H9 (cell line): ENCODE results near the gene LRCH1. TPM values are rescaled to one million over a fixed set of nuclear protein-coding genes. Genes with fewer than 3 reads are reported as not detected.

Experiments used
- DNase-seq: peaks from one replicate; pipeline ENCODE4 v3.0.0-alpha.2; 2017
- H2AFZ ChIP-seq: one replicate; pipeline ENCODE4 v1.6.1; 2013; ENCODE audit warnings: mild to moderate bottlenecking, low read length, control low read depth, moderate library complexity
- H2AK5ac ChIP-seq: 2 replicates; pipeline ENCODE4 v1.6.1; 2013; ENCODE audit warnings: low read length, control low read depth, mixed read lengths; ENCODE audit not compliant: insufficient read length
- H2BK120ac ChIP-seq: one replicate; pipeline ENCODE4 v1.6.1; 2013; ENCODE audit warnings: low read depth, mild to moderate bottlenecking, low read length, control low read depth, inconsistent platforms; ENCODE audit not compliant: poor library complexity, severe bottlenecking
- H2BK12ac ChIP-seq: 2 replicates; pipeline ENCODE4 v1.6.1; 2013; ENCODE audit warnings: low read length, control low read depth, mixed read lengths, low read depth; ENCODE audit not compliant: insufficient read length
- H2BK15ac ChIP-seq: 2 replicates; pipeline ENCODE4 v1.6.1; 2013; ENCODE audit warnings: low read depth, low read length, control low read depth
- H2BK20ac ChIP-seq: one replicate; pipeline ENCODE4 v1.6.1; 2013; ENCODE audit warnings: low read depth, mild to moderate bottlenecking, low read length, control low read depth, inconsistent platforms; ENCODE audit not compliant: poor library complexity, severe bottlenecking
- H2BK5ac ChIP-seq: 2 replicates; pipeline ENCODE4 v1.6.1; 2013; ENCODE audit warnings: low read length, control low read depth, mixed read lengths; ENCODE audit not compliant: insufficient read length
- H3K14ac ChIP-seq: 2 replicates; pipeline ENCODE4 v1.6.1; 2013; ENCODE audit warnings: low read length, control low read depth; ENCODE audit not compliant: insufficient read depth
- H3K18ac ChIP-seq: 2 replicates; pipeline ENCODE4 v1.6.1; 2013; ENCODE audit warnings: low read depth, mild to moderate bottlenecking, mixed read lengths, low read length, control low read depth; ENCODE audit not compliant: insufficient read length
- H3K23ac ChIP-seq: 2 replicates; pipeline ENCODE4 v1.6.1; 2013; ENCODE audit warnings: low read length, control low read depth, mixed read lengths, low read depth; ENCODE audit not compliant: insufficient read length
- H3K23me2 ChIP-seq: 2 replicates; pipeline ENCODE4 v1.6.1; 2013; ENCODE audit warnings: low read depth, mild to moderate bottlenecking, mixed read lengths, low read length, control low read depth; ENCODE audit not compliant: insufficient read length, poor library complexity, severe bottlenecking
- H3K27ac ChIP-seq: 2 replicates; pipeline ENCODE4 v1.5.1; 2013; ENCODE audit warnings: low read length, control low read depth, mixed read lengths, low read depth; ENCODE audit not compliant: insufficient read length
- H3K27me3 ChIP-seq: 2 replicates; pipeline ENCODE4 v1.6.1; 2013; ENCODE audit warnings: low read length, control low read depth, inconsistent platforms; ENCODE audit not compliant: insufficient read depth
- H3K4ac ChIP-seq: 2 replicates; pipeline ENCODE4 v1.6.1; 2013; ENCODE audit warnings: low read depth, mild to moderate bottlenecking, control low read depth, inconsistent platforms, low read length, moderate library complexity
- H3K4me1 ChIP-seq: 2 replicates; pipeline ENCODE4 v1.6.1; 2013; ENCODE audit warnings: low read length, control low read depth, inconsistent platforms; ENCODE audit not compliant: insufficient read depth
- H3K4me2 ChIP-seq: 2 replicates; pipeline ENCODE4 v1.6.1; 2013; ENCODE audit warnings: low read length, control low read depth, mixed read lengths; ENCODE audit not compliant: insufficient read length, insufficient read depth
- H3K56ac ChIP-seq: 2 replicates; pipeline ENCODE4 v1.6.1; 2013; ENCODE audit warnings: low read depth, mild to moderate bottlenecking, mixed read lengths, low read length, control low read depth; ENCODE audit not compliant: insufficient read length
- H3K79me1 ChIP-seq: 2 replicates; pipeline ENCODE4 v1.6.1; 2013; ENCODE audit warnings: low read depth, mild to moderate bottlenecking, moderate library complexity, low read length, control low read depth, inconsistent platforms; ENCODE audit not compliant: insufficient read depth, poor library complexity, severe bottlenecking
- H3K79me2 ChIP-seq: 2 replicates; pipeline ENCODE4 v1.6.1; 2013; ENCODE audit warnings: low read length, control low read depth, inconsistent platforms; ENCODE audit not compliant: insufficient read depth
- H3K9ac ChIP-seq: 2 replicates; pipeline ENCODE4 v1.6.1; 2013; ENCODE audit warnings: low read length, control low read depth, mixed read lengths; ENCODE audit not compliant: insufficient read length; ENCODE audit errors: extremely low read depth
- H3K9me3 ChIP-seq: one replicate; pipeline ENCODE4 v1.6.1; 2013; ENCODE audit warnings: low read depth, low read length, inconsistent platforms; ENCODE audit not compliant: control insufficient read depth
- H3T11ph ChIP-seq: one replicate; pipeline ENCODE4 v1.6.1; 2013; ENCODE audit warnings: mild to moderate bottlenecking, low read length, control low read depth, inconsistent platforms
- H4K20me1 ChIP-seq: one replicate; pipeline ENCODE4 v1.6.1; 2013; ENCODE audit not compliant: control insufficient read depth, insufficient read length, insufficient read depth
- H4K5ac ChIP-seq: 2 replicates; pipeline ENCODE4 v1.6.1; 2013; ENCODE audit warnings: low read depth, mild to moderate bottlenecking, mixed read lengths, low read length, control low read depth; ENCODE audit not compliant: insufficient read length
- H4K8ac ChIP-seq: replicated peaks from 2 replicates; pipeline ENCODE4 v1.6.1; 2013; ENCODE audit warnings: low read length, control low read depth, mixed read lengths, low read depth; ENCODE audit not compliant: insufficient read length
- H4K91ac ChIP-seq: 2 replicates; pipeline ENCODE4 v1.6.1; 2013; ENCODE audit warnings: low read depth, mild to moderate bottlenecking, moderate library complexity, mixed read lengths, low read length, control low read depth; ENCODE audit not compliant: insufficient read length
- H3K27ac Mint-ChIP-seq, 3 experiments: 2 replicates in 2 of 3; 3 replicates in 1 of 3; pipeline ENCODE4 v1.8.0; 2020 to 2021; ENCODE audit warnings: mixed read lengths in 3 of 3, mild to moderate bottlenecking in 1 of 3, moderate library complexity in 1 of 3
- H3K27me3 Mint-ChIP-seq: 2 replicates; pipeline ENCODE4 v1.8.0; 2021; ENCODE audit warnings: low read depth, mild to moderate bottlenecking, moderate library complexity, mixed read lengths
- H3K36me3 Mint-ChIP-seq, 3 experiments: 2 replicates in 2 of 3; 3 replicates in 1 of 3; pipeline ENCODE4 v1.8.0; 2020 to 2021; ENCODE audit warnings: low read depth in 3 of 3, mixed read lengths in 3 of 3; ENCODE audit not compliant: insufficient read depth in 1 of 3
- H3K4me1 Mint-ChIP-seq, 2 experiments: 2 replicates each; pipeline ENCODE4 v1.8.0; 2020; ENCODE audit warnings: mixed read lengths in 2 of 2
- H3K4me3 Mint-ChIP-seq, 2 experiments: 2 replicates in 1 of 2; 3 replicates in 1 of 2; pipeline ENCODE4 v1.8.0; 2020 to 2021; ENCODE audit warnings: mild to moderate bottlenecking in 2 of 2, mixed read lengths in 2 of 2, moderate library complexity in 1 of 2
- H3K9me3 Mint-ChIP-seq, 2 experiments: 2 replicates in 1 of 2; 3 replicates in 1 of 2; pipeline ENCODE4 v1.8.0; 2020; ENCODE audit warnings: mild to moderate bottlenecking in 2 of 2, mixed read lengths in 2 of 2, moderate library complexity in 1 of 2
- CTCF ChIP-seq: fragments of 200-600 bp; sonication (generic); conservative IDR thresholded peaks from 3 replicates; pipeline ENCODE4 v1.8.0; 2021; ENCODE audit warnings: antibody characterized with exemption, mild to moderate bottlenecking
- WGBS: extraction: QIAGEN DNeasy Blood & Tissue Kit; methylation state at CpG from one replicate; pipeline ENCODE4 v1.1.7; 2013; ENCODE audit warnings: missing lambda C conversion rate, low lambda C conversion rate, mixed read lengths; ENCODE audit not compliant: insufficient read length; ENCODE audit errors: extremely low coverage; 5-methylcytosine and 5-hydroxymethylcytosine counted together
- total RNA-seq: library from RNA; stranded (reverse); gene quantifications from 2 replicates; pipeline ENCODE4 v1.2.1, GENCODE V29; 2021

LRCH1 gene
- total RNA-seq, 1 experiment from 2014 or later, result 8.0 TPM

DNA sequence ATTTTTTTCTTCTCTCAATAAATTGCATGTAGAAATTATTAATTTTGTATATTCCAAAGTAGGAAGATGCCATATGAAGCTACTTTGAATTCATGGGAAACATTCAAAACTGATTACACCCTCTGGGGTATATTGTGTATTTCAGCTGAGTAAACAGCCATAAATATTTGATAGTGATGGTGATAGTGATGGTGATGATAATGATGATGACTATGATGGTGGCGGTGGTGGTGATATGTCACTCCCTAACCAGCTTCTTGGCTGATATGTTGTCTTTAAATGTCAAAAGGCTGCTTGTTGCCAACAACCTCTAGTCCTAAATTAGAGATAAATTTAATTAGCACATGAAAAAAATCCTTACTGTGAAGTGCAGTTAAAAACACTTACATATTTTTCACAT, 102.0 kb downstream of the LRCH1 start:
- no peak overlapping the region for H4K5ac ChIP-seq
- no peak overlapping the region for H2BK120ac ChIP-seq
- no peaks in the 10 kb centered on the region for H3K27me3 Mint-ChIP-seq
- H3K23me2 ChIP-seq, result no peaks in the 10 kb centered on the region
- no peak overlapping the region for H4K8ac ChIP-seq
- no peaks in the 10 kb centered on the region for H3K79me1 ChIP-seq
- H3K36me3 Mint-ChIP-seq, result peaks cover 0 to 3% (median 0%) of the 10 kb centered on the region in 3 experiments; a peak in 2 of 7 replicates
- no peaks in the 10 kb centered on the region for H3K27me3 ChIP-seq
- H2BK5ac ChIP-seq, result no peak overlapping the region
- no peaks in the 10 kb centered on the region; the same call in 1 of the 2 replicates for H3K4me1 ChIP-seq
- no peak overlapping the region for H3K14ac ChIP-seq
- no peak overlapping the region for H3K56ac ChIP-seq
- no CpG with 5 or more reads among the region's 1 CpG for WGBS
- H2AK5ac ChIP-seq, result no peak overlapping the region
- no peak overlapping the region for H3K4me3 Mint-ChIP-seq
- no peaks in the 10 kb centered on the region for H4K20me1 ChIP-seq
- peak overlapping the region; percentile 36 for H3T11ph ChIP-seq
- H3K27ac Mint-ChIP-seq, result no peak overlapping the region
- H3K4me1 Mint-ChIP-seq, result peaks cover 6 to 15% of the 10 kb centered on the region in 2 experiments; a peak in 3 of 4 replicates
- no peak overlapping the region for H3K23ac ChIP-seq
- no peak overlapping the region for H3K18ac ChIP-seq
- H2BK20ac ChIP-seq, result no peak overlapping the region
- H3K4ac ChIP-seq, result no peak overlapping the region
- no peaks in the 10 kb centered on the region for H3K79me2 ChIP-seq
- no peak overlapping the region for H3K27ac ChIP-seq
- no peak overlapping the region for H3K9ac ChIP-seq
- H3K9me3 ChIP-seq, result no peaks in the 10 kb centered on the region
- no peak overlapping the region for H2AFZ ChIP-seq
- H4K91ac ChIP-seq, result no peak overlapping the region
- H3K9me3 Mint-ChIP-seq, result no peaks in the 10 kb centered on the region
- no peak overlapping the region for H2BK15ac ChIP-seq
- DNase-seq, result no peak
- TF ChIP-seq CTCF, result no peak
- no peak overlapping the region for H3K4me2 ChIP-seq
- H2BK12ac ChIP-seq, result no peak overlapping the region
